Right lobe of liver (tissue), 4 donors: ENCODE data around the gene SSC5D.

ENCODE experiments used
- POLR2A ChIP-seq: fragments of 450-650 bp; IDR thresholded peaks from one replicate; pipeline ENCODE4 v1.6.1; 2017; ENCODE audit warnings: antibody characterized with exemption, mild to moderate bottlenecking
- TF ChIP-seq, protein P1 (sequence below), 4 donors: fragments of 200-600 bp in 3 of 4; fragments of 450-650 bp in 1 of 4; IDR thresholded peaks; one replicate each; pipeline versions ENCODE4 v1.5.1 to v1.8.0; 2016 to 2022; ENCODE audit warnings: antibody characterized with exemption in 4 of 4, mild to moderate bottlenecking in 2 of 4
- donor health status: DM: no; HTN: no; CAD: no.
- donor health status: DM: no; HTN: no; CAD: no.
- donor health status: DM: no; HTN: yes; CAD: no.

DNA sequence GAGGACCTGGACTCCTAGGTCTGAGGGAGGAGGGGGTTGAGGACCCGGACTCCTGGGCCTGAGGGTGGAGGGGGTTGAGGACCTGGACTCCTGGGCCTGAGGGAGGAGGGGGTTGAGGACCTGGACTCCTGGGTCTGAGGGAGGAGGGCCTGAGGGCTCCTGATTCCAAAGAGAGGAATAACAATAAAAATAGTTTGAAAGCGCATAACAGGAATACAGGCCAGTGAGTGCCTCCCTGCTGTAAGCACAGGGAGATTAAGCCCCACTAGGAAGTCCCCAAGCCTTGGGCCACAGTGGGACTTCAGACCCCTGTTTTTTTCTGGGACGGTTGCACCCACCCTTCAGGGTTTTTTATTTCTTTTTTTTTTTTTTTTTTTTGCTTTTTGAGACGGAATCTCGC is 49.9 kb downstream of the SSC5D start:
- TF ChIP-seq, protein P1, sequence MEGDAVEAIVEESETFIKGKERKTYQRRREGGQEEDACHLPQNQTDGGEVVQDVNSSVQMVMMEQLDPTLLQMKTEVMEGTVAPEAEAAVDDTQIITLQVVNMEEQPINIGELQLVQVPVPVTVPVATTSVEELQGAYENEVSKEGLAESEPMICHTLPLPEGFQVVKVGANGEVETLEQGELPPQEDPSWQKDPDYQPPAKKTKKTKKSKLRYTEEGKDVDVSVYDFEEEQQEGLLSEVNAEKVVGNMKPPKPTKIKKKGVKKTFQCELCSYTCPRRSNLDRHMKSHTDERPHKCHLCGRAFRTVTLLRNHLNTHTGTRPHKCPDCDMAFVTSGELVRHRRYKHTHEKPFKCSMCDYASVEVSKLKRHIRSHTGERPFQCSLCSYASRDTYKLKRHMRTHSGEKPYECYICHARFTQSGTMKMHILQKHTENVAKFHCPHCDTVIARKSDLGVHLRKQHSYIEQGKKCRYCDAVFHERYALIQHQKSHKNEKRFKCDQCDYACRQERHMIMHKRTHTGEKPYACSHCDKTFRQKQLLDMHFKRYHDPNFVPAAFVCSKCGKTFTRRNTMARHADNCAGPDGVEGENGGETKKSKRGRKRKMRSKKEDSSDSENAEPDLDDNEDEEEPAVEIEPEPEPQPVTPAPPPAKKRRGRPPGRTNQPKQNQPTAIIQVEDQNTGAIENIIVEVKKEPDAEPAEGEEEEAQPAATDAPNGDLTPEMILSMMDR (IDR thresholded peaks at IDR 0.05), result no peak
- no peak for TF ChIP-seq POLR2A
